Hepatocyte (in vitro differentiated cells): ENCODE data around the gene LECT2. TPM values are rescaled to one million over a fixed set of nuclear protein-coding genes. Genes with fewer than 3 reads are reported as not detected.

ENCODE experiments used
- DNase-seq: peaks from one replicate; pipeline ENCODE4 v3.0.0-alpha.2; 2016; ENCODE audit warnings: low spot score
- H2AFZ ChIP-seq: fragments of 200-600 bp; sonication (generic); 2 replicates; pipeline ENCODE4 v1.6.0; 2016; ENCODE audit warnings: antibody characterized with exemption, mild to moderate bottlenecking
- H3K27ac ChIP-seq: fragments of 200-600 bp; sonication (generic); 2 replicates; pipeline ENCODE4 v1.5.1; 2016; ENCODE audit warnings: mild to moderate bottlenecking
- H3K27me3 ChIP-seq: fragments of 200-600 bp; sonication (generic); 2 replicates; pipeline ENCODE4 v1.6.1; 2016
- H3K36me3 ChIP-seq: fragments of 200-600 bp; sonication (generic); replicated peaks from 2 replicates; pipeline ENCODE4 v1.5.1; 2016; ENCODE audit warnings: low read depth; ENCODE audit not compliant: insufficient read depth
- H3K4me1 ChIP-seq: fragments of 200-600 bp; sonication (generic); 2 replicates; pipeline ENCODE4 v1.5.1; 2016; ENCODE audit warnings: mild to moderate bottlenecking, moderate library complexity; ENCODE audit not compliant: insufficient read depth
- H3K4me2 ChIP-seq: fragments of 200-600 bp; sonication (generic); 2 replicates; pipeline ENCODE4 v1.6.0; 2016
- H3K4me3 ChIP-seq: fragments of 200-600 bp; sonication (generic); 2 replicates; pipeline ENCODE4 v1.5.1; 2016; ENCODE audit warnings: mild to moderate bottlenecking
- H3K79me2 ChIP-seq: fragments of 200-600 bp; sonication (generic); 2 replicates; pipeline ENCODE4 v1.6.0; 2017; ENCODE audit warnings: mild to moderate bottlenecking
- H3K9me2 ChIP-seq: fragments of 200-600 bp; sonication (generic); replicated peaks from 2 replicates; pipeline ENCODE4 v1.6.0; 2017; ENCODE audit warnings: mild to moderate bottlenecking; ENCODE audit not compliant: insufficient read depth
- H3K9me3 ChIP-seq: fragments of 200-600 bp; sonication (generic); 2 replicates; pipeline ENCODE4 v1.5.1; 2016; ENCODE audit warnings: low read depth, mild to moderate bottlenecking
- H4K20me1 ChIP-seq: fragments of 200-600 bp; sonication (generic); 2 replicates; pipeline ENCODE4 v1.6.0; 2016; ENCODE audit warnings: mild to moderate bottlenecking; ENCODE audit not compliant: insufficient read depth, poor library complexity, severe bottlenecking
- EZH2 ChIP-seq: fragments of 200-600 bp; sonication (generic); IDR thresholded peaks from 2 replicates; pipeline ENCODE4 v1.6.1; 2016; ENCODE audit warnings: antibody characterized with exemption, mild to moderate bottlenecking, borderline replicate concordance
- EZH2phosphoT487 ChIP-seq: fragments of 200-600 bp; sonication (generic); IDR thresholded peaks from one replicate; pipeline ENCODE4 v1.6.1; 2018; ENCODE audit warnings: antibody characterized with exemption, mild to moderate bottlenecking, low read depth, moderate library complexity; ENCODE audit not compliant: unreplicated experiment, severe bottlenecking
- WGBS: methylation state at CpG from one replicate; pipeline ENCODE4 v1.1.6; 2016; ENCODE audit warnings: low lambda C conversion rate; ENCODE audit errors: missing lambda C conversion rate; 5-methylcytosine and 5-hydroxymethylcytosine counted together
- polyA plus RNA-seq: library from polyadenylated mRNA; unstranded; fragments of >200 nt; fragmentation: Nextera tagmentation; extraction: Ambion mirVana; gene quantifications from 2 replicates; pipeline ENCODE4 v1.2.1, GENCODE V29; 2016
- total RNA-seq: library from RNA; depleted of rRNA; stranded (reverse); fragments of >200 nt; gene quantifications from 2 replicates; pipeline ENCODE4 v1.2.3, GENCODE V29; 2014
- TF ChIP-seq, protein P1 (sequence below): fragments of 200-600 bp; sonication (generic); IDR thresholded peaks from 2 replicates; pipeline ENCODE4 v1.5.1; 2016; ENCODE audit warnings: antibody characterized with exemption, mild to moderate bottlenecking; ENCODE audit not compliant: poor library complexity

LECT2 gene
- total and polyA plus RNA-seq, 2 experiments from 2014 or later, result 12.3 to 29.6 TPM

DNA sequence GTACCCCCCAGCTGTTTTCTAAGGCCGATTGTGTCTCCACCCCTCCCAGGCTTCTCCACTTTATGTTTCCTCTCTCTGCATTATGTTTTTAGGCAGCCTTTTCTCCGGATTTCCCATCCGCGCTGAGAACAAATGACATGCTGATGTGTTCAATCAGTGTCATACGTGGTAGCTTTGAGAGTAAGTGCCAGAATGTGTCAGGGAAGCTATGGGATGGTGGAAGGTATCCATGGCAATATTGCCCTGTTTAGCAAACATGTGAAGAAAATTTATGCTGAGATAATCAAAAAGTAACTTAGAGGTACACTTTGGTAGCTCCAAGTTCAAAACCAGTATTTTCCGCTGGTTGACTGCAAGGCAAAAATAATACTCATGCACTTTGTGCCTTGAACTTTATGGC is 36.6 kb upstream of the LECT2 start:
- Histone ChIP-seq H3K4me1 (peaks cover 17% of the 10 kb centered on the region), H3K9me2 (no peaks in the 10 kb centered on the region), H3K27me3 (no peaks in the 10 kb centered on the region), H4K20me1 (no peaks in the 10 kb centered on the region), H3K9me3 (no peaks in the 10 kb centered on the region), H3K4me3 (no peak overlapping the region), H3K27ac (no peak overlapping the region), H3K4me2 (no peak overlapping the region), H3K36me3 (no peaks in the 10 kb centered on the region), H2AFZ (no peak overlapping the region), H3K79me2 (no peaks in the 10 kb centered on the region)
- 87% methylated on average over 6 of the region's 6 CpGs for WGBS
- DNase-seq, result no peak
- TF ChIP-seq EZH2, result no peak
- TF ChIP-seq, protein P1, sequence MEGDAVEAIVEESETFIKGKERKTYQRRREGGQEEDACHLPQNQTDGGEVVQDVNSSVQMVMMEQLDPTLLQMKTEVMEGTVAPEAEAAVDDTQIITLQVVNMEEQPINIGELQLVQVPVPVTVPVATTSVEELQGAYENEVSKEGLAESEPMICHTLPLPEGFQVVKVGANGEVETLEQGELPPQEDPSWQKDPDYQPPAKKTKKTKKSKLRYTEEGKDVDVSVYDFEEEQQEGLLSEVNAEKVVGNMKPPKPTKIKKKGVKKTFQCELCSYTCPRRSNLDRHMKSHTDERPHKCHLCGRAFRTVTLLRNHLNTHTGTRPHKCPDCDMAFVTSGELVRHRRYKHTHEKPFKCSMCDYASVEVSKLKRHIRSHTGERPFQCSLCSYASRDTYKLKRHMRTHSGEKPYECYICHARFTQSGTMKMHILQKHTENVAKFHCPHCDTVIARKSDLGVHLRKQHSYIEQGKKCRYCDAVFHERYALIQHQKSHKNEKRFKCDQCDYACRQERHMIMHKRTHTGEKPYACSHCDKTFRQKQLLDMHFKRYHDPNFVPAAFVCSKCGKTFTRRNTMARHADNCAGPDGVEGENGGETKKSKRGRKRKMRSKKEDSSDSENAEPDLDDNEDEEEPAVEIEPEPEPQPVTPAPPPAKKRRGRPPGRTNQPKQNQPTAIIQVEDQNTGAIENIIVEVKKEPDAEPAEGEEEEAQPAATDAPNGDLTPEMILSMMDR, result no peak
- no peak for TF ChIP-seq EZH2phosphoT487

DNA sequence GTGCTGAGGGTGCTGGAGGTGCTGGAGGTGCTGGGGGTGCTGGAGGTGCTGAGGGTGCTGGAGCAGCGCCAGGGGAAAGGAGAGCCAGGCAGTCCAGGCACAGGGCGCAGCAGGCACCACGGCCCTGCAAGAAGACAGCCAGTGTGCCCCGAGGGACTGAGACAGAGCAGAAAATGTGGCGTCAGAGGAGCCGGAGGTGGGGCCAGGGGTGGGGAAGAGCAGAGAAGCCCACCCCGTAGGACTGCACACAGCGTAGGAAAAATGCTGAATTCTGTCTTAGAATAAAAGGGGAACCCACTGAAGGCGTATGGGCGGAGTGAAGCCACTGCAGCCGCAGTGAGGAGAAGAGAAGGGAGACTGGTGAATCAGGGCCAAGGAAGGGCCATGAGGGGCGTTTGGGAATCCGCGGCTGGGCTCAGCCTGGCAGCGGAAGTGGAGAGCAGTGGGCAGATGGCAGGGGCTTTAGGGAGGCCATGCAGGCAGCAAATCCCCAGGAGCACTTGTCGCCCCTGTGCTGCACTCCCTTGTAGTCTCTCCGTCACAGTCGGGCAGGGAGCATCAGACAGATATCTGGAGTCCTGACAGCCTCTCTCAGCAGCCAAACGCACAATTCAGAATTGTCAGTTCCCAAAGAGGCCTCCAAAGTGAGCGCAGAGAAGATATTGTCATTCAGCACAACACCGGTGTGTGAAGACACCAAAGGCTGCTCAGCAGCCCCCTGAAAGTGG is 35.9 kb upstream of the LECT2 start:
- H3K4me3 ChIP-seq, result no peak overlapping the region
- no peak for DNase-seq
- TF ChIP-seq, protein P1, result no peak
- TF ChIP-seq EZH2, result no peak
- H3K4me1 ChIP-seq, result peaks cover 17% of the 10 kb centered on the region
- H4K20me1 ChIP-seq, result no peaks in the 10 kb centered on the region
- H3K27ac ChIP-seq, result no peak overlapping the region
- WGBS, result 91% methylated on average over 21 of the region's 21 CpGs
- H2AFZ ChIP-seq, result no peak overlapping the region
- H3K4me2 ChIP-seq, result no peak overlapping the region
- H3K36me3 ChIP-seq, result no peaks in the 10 kb centered on the region
- H3K27me3 ChIP-seq, result no peaks in the 10 kb centered on the region
- H3K9me2 ChIP-seq, result no peaks in the 10 kb centered on the region
- H3K79me2 ChIP-seq, result no peaks in the 10 kb centered on the region
- no peaks in the 10 kb centered on the region for H3K9me3 ChIP-seq

DNA sequence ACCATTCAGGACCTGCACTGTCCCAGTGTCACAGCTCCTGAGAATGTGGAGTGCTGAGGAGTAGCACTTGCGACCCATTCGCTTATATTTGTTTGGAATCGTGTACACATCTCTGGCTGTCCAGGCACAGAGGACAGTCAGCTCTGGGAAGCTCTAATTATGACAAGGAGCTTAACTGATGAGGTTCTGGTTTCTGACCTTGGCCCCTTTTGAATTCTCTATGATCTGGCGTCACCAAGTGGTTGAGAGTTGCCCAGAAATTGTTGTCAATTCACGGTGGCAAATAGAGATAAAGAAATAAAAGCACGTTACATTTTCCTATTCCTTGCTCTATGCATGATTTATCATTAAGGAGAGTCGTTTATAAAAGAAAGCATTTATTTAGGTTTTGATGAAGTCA is 34.9 kb upstream of the LECT2 start:
- no peak overlapping the region for H3K4me2 ChIP-seq
- H4K20me1 ChIP-seq, result no peaks in the 10 kb centered on the region
- 89% methylated on average over 7 of the region's 7 CpGs for WGBS
- DNase-seq, result no peak
- H3K36me3 ChIP-seq, result no peaks in the 10 kb centered on the region
- H3K4me3 ChIP-seq, result no peak overlapping the region
- H3K79me2 ChIP-seq, result no peaks in the 10 kb centered on the region
- H3K27ac ChIP-seq, result no peak overlapping the region
- no peak for TF ChIP-seq EZH2
- H2AFZ ChIP-seq, result no peak overlapping the region
- no peaks in the 10 kb centered on the region for H3K9me3 ChIP-seq
- peaks cover 14% of the 10 kb centered on the region for H3K4me1 ChIP-seq
- no peaks in the 10 kb centered on the region for H3K9me2 ChIP-seq
- H3K27me3 ChIP-seq, result no peaks in the 10 kb centered on the region

DNA sequence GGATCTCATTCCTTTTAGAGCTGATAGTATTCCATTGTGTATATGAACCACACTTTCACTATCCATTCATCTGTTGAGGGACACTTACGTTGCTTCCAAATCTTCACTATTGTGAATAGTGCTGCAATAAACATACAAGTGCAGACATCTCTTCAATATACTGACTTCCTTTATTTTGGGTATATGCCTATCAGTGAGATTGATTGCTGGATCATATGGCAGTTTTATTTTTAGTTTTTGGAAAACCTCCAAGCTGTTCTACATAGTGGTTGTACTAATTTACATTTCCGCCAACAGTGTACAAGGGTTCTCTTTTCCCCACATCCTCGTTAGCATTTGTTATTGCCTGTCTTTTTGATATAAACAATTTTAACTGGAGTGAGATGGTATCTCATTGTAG is 33.8 kb upstream of the LECT2 start:
- H3K27ac ChIP-seq, result no peak overlapping the region
- H3K9me2 ChIP-seq, result no peaks in the 10 kb centered on the region
- H3K36me3 ChIP-seq, result no peaks in the 10 kb centered on the region
- H3K4me2 ChIP-seq, result no peak overlapping the region
- no peaks in the 10 kb centered on the region for H4K20me1 ChIP-seq
- WGBS, result 85% methylated on average over 3 of the region's 3 CpGs
- peaks cover 9% of the 10 kb centered on the region for H3K4me1 ChIP-seq
- no peaks in the 10 kb centered on the region for H3K27me3 ChIP-seq
- no peak overlapping the region for H3K4me3 ChIP-seq
- no peaks in the 10 kb centered on the region for H3K79me2 ChIP-seq
- H2AFZ ChIP-seq, result no peak overlapping the region
- no peak for TF ChIP-seq EZH2phosphoT487
- no peak for TF ChIP-seq EZH2
- TF ChIP-seq, protein P1, result no peak
- H3K9me3 ChIP-seq, result no peaks in the 10 kb centered on the region
- no peak for DNase-seq
